ENCODE measurements around the gene GLYR1. TPM values are rescaled to one million over a fixed set of nuclear protein-coding genes. Genes with fewer than 3 reads are reported as not detected.
A peak's percentile ranks its signal among the peaks of the same experiment; 100 is the strongest.

The GLYR1 gene
- total and polyA plus RNA-seq, 9 of the 15 experiments (the other 6 are each of a cell fraction or from before 2014, with no cell fraction given) = 6.7 to 99.2 (median 60.2) TPM

DNA sequence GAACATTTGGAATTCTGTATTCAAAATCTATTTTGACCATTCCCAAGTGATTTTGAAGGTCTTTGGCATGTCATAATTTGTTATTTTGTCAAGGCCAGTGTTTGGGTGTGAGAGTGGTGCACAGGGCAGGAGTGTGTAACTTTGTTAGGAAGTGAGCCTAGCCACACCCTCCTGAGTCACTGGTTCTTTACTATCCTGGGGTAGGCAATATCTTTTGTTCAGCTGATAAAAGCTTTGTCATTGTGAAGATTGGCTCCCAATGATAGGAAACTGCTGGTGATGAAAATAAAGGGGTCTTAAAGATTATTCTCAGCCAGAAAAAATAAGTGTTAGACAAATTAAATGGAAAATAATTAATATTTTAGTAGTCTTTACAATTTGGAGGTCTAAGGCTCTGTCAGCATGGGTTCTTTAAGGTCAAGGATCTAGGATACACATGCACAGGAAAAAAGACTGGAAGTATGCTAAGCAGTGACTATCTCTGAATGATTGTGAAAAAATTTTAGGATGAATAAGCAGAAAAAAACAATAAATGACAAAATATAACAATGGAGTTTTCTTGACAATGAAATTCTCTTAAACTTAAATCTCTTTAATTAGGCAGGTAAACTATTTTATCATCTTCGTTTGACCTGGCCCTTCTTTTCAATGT is 5.3 kb upstream of the GLYR1 start (continued):
- TF ChIP-seq, protein P1, sequence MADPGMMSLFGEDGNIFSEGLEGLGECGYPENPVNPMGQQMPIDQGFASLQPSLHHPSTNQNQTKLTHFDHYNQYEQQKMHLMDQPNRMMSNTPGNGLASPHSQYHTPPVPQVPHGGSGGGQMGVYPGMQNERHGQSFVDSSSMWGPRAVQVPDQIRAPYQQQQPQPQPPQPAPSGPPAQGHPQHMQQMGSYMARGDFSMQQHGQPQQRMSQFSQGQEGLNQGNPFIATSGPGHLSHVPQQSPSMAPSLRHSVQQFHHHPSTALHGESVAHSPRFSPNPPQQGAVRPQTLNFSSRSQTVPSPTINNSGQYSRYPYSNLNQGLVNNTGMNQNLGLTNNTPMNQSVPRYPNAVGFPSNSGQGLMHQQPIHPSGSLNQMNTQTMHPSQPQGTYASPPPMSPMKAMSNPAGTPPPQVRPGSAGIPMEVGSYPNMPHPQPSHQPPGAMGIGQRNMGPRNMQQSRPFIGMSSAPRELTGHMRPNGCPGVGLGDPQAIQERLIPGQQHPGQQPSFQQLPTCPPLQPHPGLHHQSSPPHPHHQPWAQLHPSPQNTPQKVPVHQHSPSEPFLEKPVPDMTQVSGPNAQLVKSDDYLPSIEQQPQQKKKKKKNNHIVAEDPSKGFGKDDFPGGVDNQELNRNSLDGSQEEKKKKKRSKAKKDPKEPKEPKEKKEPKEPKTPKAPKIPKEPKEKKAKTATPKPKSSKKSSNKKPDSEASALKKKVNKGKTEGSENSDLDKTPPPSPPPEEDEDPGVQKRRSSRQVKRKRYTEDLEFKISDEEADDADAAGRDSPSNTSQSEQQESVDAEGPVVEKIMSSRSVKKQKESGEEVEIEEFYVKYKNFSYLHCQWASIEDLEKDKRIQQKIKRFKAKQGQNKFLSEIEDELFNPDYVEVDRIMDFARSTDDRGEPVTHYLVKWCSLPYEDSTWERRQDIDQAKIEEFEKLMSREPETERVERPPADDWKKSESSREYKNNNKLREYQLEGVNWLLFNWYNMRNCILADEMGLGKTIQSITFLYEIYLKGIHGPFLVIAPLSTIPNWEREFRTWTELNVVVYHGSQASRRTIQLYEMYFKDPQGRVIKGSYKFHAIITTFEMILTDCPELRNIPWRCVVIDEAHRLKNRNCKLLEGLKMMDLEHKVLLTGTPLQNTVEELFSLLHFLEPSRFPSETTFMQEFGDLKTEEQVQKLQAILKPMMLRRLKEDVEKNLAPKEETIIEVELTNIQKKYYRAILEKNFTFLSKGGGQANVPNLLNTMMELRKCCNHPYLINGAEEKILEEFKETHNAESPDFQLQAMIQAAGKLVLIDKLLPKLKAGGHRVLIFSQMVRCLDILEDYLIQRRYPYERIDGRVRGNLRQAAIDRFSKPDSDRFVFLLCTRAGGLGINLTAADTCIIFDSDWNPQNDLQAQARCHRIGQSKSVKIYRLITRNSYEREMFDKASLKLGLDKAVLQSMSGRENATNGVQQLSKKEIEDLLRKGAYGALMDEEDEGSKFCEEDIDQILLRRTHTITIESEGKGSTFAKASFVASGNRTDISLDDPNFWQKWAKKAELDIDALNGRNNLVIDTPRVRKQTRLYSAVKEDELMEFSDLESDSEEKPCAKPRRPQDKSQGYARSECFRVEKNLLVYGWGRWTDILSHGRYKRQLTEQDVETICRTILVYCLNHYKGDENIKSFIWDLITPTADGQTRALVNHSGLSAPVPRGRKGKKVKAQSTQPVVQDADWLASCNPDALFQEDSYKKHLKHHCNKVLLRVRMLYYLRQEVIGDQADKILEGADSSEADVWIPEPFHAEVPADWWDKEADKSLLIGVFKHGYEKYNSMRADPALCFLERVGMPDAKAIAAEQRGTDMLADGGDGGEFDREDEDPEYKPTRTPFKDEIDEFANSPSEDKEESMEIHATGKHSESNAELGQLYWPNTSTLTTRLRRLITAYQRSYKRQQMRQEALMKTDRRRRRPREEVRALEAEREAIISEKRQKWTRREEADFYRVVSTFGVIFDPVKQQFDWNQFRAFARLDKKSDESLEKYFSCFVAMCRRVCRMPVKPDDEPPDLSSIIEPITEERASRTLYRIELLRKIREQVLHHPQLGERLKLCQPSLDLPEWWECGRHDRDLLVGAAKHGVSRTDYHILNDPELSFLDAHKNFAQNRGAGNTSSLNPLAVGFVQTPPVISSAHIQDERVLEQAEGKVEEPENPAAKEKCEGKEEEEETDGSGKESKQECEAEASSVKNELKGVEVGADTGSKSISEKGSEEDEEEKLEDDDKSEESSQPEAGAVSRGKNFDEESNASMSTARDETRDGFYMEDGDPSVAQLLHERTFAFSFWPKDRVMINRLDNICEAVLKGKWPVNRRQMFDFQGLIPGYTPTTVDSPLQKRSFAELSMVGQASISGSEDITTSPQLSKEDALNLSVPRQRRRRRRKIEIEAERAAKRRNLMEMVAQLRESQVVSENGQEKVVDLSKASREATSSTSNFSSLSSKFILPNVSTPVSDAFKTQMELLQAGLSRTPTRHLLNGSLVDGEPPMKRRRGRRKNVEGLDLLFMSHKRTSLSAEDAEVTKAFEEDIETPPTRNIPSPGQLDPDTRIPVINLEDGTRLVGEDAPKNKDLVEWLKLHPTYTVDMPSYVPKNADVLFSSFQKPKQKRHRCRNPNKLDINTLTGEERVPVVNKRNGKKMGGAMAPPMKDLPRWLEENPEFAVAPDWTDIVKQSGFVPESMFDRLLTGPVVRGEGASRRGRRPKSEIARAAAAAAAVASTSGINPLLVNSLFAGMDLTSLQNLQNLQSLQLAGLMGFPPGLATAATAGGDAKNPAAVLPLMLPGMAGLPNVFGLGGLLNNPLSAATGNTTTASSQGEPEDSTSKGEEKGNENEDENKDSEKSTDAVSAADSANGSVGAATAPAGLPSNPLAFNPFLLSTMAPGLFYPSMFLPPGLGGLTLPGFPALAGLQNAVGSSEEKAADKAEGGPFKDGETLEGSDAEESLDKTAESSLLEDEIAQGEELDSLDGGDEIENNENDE (IDR thresholded peaks at IDR 0.05; ENCODE audit: low read depth, low read length) = no peak
- TF ChIP-seq E2F3 (CRISPR knock-in tag; IDR thresholded peaks at IDR 0.05) (no peak), PCBP1 (IDR thresholded peaks at IDR 0.05; ENCODE audit: low read depth, low read length, poor library complexity, severe bottlenecking) (no peak), NONO (IDR thresholded peaks at IDR 0.05; ENCODE audit: low read depth in 2 of 2, low read length in 1 of 2) (no peak), ELF1 (tag; IDR thresholded peaks at IDR 0.05) (no peak), DPF2 (IDR thresholded peaks at IDR 0.05) (peak; percentile 82), JUND (IDR thresholded peaks at IDR 0.05; ENCODE audit: borderline replicate concordance, low read depth, low read length) (peak; percentile 80), JUND (tag; IDR thresholded peaks at IDR 0.05; ENCODE audit: borderline replicate concordance, low read depth, low read length) (peak; percentile 68; the same call in 1 of the 3 replicates), ZZZ3 (IDR thresholded peaks at IDR 0.05) (no peak), C11orf30 (IDR thresholded peaks at IDR 0.05; ENCODE audit: low read depth) (peak; percentile 70), NCOA6 (IDR thresholded peaks at IDR 0.05) (no peak)
- TF ChIP-seq, protein P2, sequence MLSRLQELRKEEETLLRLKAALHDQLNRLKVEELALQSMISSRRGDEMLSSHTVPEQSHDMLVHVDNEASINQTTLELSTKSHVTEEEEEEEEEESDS (CRISPR knock-in tag; IDR thresholded peaks at IDR 0.05) = no peak
- TF ChIP-seq, protein P3, sequence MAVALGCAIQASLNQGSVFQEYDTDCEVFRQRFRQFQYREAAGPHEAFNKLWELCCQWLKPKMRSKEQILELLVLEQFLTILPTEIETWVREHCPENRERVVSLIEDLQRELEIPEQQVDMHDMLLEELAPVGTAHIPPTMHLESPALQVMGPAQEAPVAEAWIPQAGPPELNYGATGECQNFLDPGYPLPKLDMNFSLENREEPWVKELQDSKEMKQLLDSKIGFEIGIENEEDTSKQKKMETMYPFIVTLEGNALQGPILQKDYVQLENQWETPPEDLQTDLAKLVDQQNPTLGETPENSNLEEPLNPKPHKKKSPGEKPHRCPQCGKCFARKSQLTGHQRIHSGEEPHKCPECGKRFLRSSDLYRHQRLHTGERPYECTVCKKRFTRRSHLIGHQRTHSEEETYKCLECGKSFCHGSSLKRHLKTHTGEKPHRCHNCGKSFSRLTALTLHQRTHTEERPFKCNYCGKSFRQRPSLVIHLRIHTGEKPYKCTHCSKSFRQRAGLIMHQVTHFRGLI (CRISPR knock-in tag; IDR thresholded peaks at IDR 0.05) = no peak
- TF ChIP-seq, protein P4, sequence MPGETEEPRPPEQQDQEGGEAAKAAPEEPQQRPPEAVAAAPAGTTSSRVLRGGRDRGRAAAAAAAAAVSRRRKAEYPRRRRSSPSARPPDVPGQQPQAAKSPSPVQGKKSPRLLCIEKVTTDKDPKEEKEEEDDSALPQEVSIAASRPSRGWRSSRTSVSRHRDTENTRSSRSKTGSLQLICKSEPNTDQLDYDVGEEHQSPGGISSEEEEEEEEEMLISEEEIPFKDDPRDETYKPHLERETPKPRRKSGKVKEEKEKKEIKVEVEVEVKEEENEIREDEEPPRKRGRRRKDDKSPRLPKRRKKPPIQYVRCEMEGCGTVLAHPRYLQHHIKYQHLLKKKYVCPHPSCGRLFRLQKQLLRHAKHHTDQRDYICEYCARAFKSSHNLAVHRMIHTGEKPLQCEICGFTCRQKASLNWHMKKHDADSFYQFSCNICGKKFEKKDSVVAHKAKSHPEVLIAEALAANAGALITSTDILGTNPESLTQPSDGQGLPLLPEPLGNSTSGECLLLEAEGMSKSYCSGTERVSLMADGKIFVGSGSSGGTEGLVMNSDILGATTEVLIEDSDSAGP (CRISPR knock-in tag; IDR thresholded peaks at IDR 0.05) = no peak

Data from K562 (cell line).